Activated naive CD8-positive, alpha-beta T cell treated with anti-CD3 and anti-CD28 coated beads, Interleukin-2, amount 10 ng/mL, durations not matched to agents 7 days and 5 days (primary cell): Measurements from ENCODE around the gene STRADB. TPM values are rescaled to one million over a fixed set of nuclear protein-coding genes. Genes with fewer than 3 reads are reported as not detected.
A peak's percentile ranks its signal among the peaks of the same experiment; 100 is the strongest.
"Not testable (repeated sequence)": the region's sequence is repeated elsewhere in the genome, so short reads cannot be mapped to it uniquely, and the experiment has no call there.

ENCODE experiments used
- ATAC-seq: fragments of 150-1000 bp; cut with Tn5 transposase; one replicate; pipeline ENCODE4 v1.10.0; 2021; ENCODE audit warnings: low read depth, moderate library complexity
- POLR2A ChIA-PET: fragments of 350-600 bp; sonication (Branson Sonifier 250); formaldehyde crosslinking; loops from one replicate; lab custom pipeline; 2021; ENCODE audit warnings: antibody characterized with exemption; lab: Charles Lee
- DNase-seq: peaks from one replicate; pipeline ENCODE4 v3.0.0; 2021
- H3K27ac Mint-ChIP-seq: one replicate; pipeline ENCODE4 v1.8.0; 2022; ENCODE audit warnings: mild to moderate bottlenecking, mixed read lengths
- H3K27me3 Mint-ChIP-seq: one replicate; pipeline ENCODE4 v1.8.0; 2022; ENCODE audit warnings: mild to moderate bottlenecking, moderate library complexity, mixed read lengths
- H3K36me3 Mint-ChIP-seq: one replicate; pipeline ENCODE4 v1.8.0; 2021; ENCODE audit warnings: mild to moderate bottlenecking, mixed read lengths
- H3K4me1 Mint-ChIP-seq: one replicate; pipeline ENCODE4 v1.8.0; 2021; ENCODE audit warnings: mixed read lengths
- H3K4me3 Mint-ChIP-seq: one replicate; pipeline ENCODE4 v1.8.0; 2022; ENCODE audit warnings: mild to moderate bottlenecking, moderate library complexity, mixed read lengths
- H3K9me3 Mint-ChIP-seq: one replicate; pipeline ENCODE4 v1.8.0; 2021; ENCODE audit warnings: mixed read lengths
- total RNA-seq, 2 experiments: library from RNA; stranded (reverse); gene quantifications; one replicate each; pipeline ENCODE4 v1.2.3, GENCODE V29; 2021

STRADB gene
- total RNA-seq, 2 experiments from 2014 or later: 24.9 to 28.9 TPM

GRCh38 chr2:201414099-201415023, 37.2 kb upstream of the STRADB start:
- POLR2A ChIA-PET: interaction anchor here (0.8 to 1.6 kb wide), 8 partner anchors 10 to 181 kb away, joined by 3 to 18 read pairs (median 4); partner anchors contain the start of genes CASP8, STRADB and TRAK2
- no peak for DNase-seq
- H3K27ac Mint-ChIP-seq: no peak overlapping the region
- peaks cover 15% of the 10 kb centered on the region for H3K4me1 Mint-ChIP-seq
- H3K9me3 Mint-ChIP-seq: peaks cover 2% of the 10 kb centered on the region
- H3K36me3 Mint-ChIP-seq: peaks cover 41% of the 10 kb centered on the region
- H3K4me3 Mint-ChIP-seq: no peak overlapping the region
- H3K27me3 Mint-ChIP-seq: no peaks in the 10 kb centered on the region
- peak; percentile 81 for ATAC-seq

GRCh38 chr2:201415149-201415548, 36.4 kb upstream of the STRADB start:
- ATAC-seq: no peak
- no peak overlapping the region for H3K4me3 Mint-ChIP-seq

GRCh38 chr2:201419057-201419635, 32.4 kb upstream of the STRADB start:
- Mint-ChIP-seq H3K4me1 (peaks cover 26% of the 10 kb centered on the region), H3K9me3 (no peaks in the 10 kb centered on the region), H3K36me3 (peaks cover 26% of the 10 kb centered on the region), H3K4me3 (no peak overlapping the region), H3K27ac (no peak overlapping the region), H3K27me3 (no peaks in the 10 kb centered on the region)
- ATAC-seq: no peak
- POLR2A ChIA-PET: no interaction called here
- no peak for DNase-seq

More at GRCh38 chr2:201415149-201415548, 36.4 kb upstream of the STRADB start:
- POLR2A ChIA-PET: interaction anchor here (1.2 to 1.5 kb wide), 2 partner anchors 11 to 17 kb away, joined by 5 to 8 read pairs; no protein-coding TSS in a partner anchor
- no peak for DNase-seq
- H3K27ac Mint-ChIP-seq: no peak overlapping the region
- H3K36me3 Mint-ChIP-seq: peaks cover 42% of the 10 kb centered on the region
- H3K9me3 Mint-ChIP-seq: peaks cover 2% of the 10 kb centered on the region
- H3K27me3 Mint-ChIP-seq: no peaks in the 10 kb centered on the region
- peaks cover 20% of the 10 kb centered on the region for H3K4me1 Mint-ChIP-seq

- H3K9me3 Mint-ChIP-seq: no peaks in the 10 kb centered on the region
- H3K4me1 Mint-ChIP-seq: peaks cover 27% of the 10 kb centered on the region
- POLR2A ChIA-PET: no interaction called here
- ATAC-seq: no peak
- peak overlapping the region; percentile 53 for H3K27ac Mint-ChIP-seq
- no peak for DNase-seq
- peaks cover 26% of the 10 kb centered on the region for H3K36me3 Mint-ChIP-seq
- no peak overlapping the region for H3K4me3 Mint-ChIP-seq
- no peaks in the 10 kb centered on the region for H3K27me3 Mint-ChIP-seq
Measured at GRCh38 chr2:201419986-201420385, 31.6 kb upstream of the STRADB start.

GRCh38 chr2:201420442-201421113, 31.0 kb upstream of the STRADB start:
- POLR2A ChIA-PET: no interaction called here
- H3K4me3 Mint-ChIP-seq: no peak overlapping the region
- peaks cover 27% of the 10 kb centered on the region for H3K4me1 Mint-ChIP-seq
- H3K9me3 Mint-ChIP-seq: no peaks in the 10 kb centered on the region
- peaks cover 26% of the 10 kb centered on the region for H3K36me3 Mint-ChIP-seq
- H3K27ac Mint-ChIP-seq: no peak overlapping the region
- no peaks in the 10 kb centered on the region for H3K27me3 Mint-ChIP-seq
- no peak for DNase-seq
- ATAC-seq: no peak

GRCh38 chr2:201425952-201426351, 25.6 kb upstream of the STRADB start:
- Mint-ChIP-seq H3K4me1 (peaks cover 11% of the 10 kb centered on the region), H3K27ac (no peak overlapping the region), H3K27me3 (no peaks in the 10 kb centered on the region), H3K4me3 (no peak overlapping the region), H3K36me3 (peaks cover 37% of the 10 kb centered on the region), H3K9me3 (peaks cover 9% of the 10 kb centered on the region)
- DNase-seq (no peak), ATAC-seq (no peak)
- POLR2A ChIA-PET: interaction anchor here (1.5 kb wide), 1 partner anchor 26 kb away, joined by 4 read pairs; the partner anchor contains the start of genes STRADB and TRAK2

- Mint-ChIP-seq H3K36me3 (peaks cover 39% of the 10 kb centered on the region), H3K4me1 (peaks cover 24% of the 10 kb centered on the region)
- H3K27ac Mint-ChIP-seq, ATAC-seq, H3K9me3 Mint-ChIP-seq, H3K4me3 Mint-ChIP-seq, H3K27me3 Mint-ChIP-seq, DNase-seq, POLR2A ChIA-PET: not testable (repeated sequence)
Measured at GRCh38 chr2:201428366-201428765, 23.2 kb upstream of the STRADB start.

GRCh38 chr2:201429835-201430234, 21.7 kb upstream of the STRADB start:
- Mint-ChIP-seq H3K36me3 (peaks cover 37% of the 10 kb centered on the region), H3K4me1 (peaks cover 25% of the 10 kb centered on the region)
- not testable (repeated sequence) for DNase-seq, H3K9me3 Mint-ChIP-seq, ATAC-seq, H3K27me3 Mint-ChIP-seq, H3K27ac Mint-ChIP-seq, H3K4me3 Mint-ChIP-seq
- POLR2A ChIA-PET: interaction anchor here (4.3 kb wide), 1 partner anchor 22 kb away, joined by 19 read pairs; the partner anchor contains the start of genes STRADB and TRAK2

- H3K4me3 Mint-ChIP-seq, H3K27ac Mint-ChIP-seq, H3K27me3 Mint-ChIP-seq, DNase-seq, H3K9me3 Mint-ChIP-seq, ATAC-seq: not testable (repeated sequence)
- Mint-ChIP-seq H3K36me3 (peaks cover 37% of the 10 kb centered on the region), H3K4me1 (peaks cover 29% of the 10 kb centered on the region)
- POLR2A ChIA-PET: interaction anchor here (4.3 kb wide), 1 partner anchor 21 kb away, joined by 19 read pairs; the partner anchor contains the start of genes STRADB and TRAK2
Measured at GRCh38 chr2:201430322-201430721, 21.2 kb upstream of the STRADB start.

- Mint-ChIP-seq H3K27me3 (no peaks in the 10 kb centered on the region), H3K4me1 (peaks cover 29% of the 10 kb centered on the region), H3K9me3 (peaks cover 9% of the 10 kb centered on the region), H3K36me3 (peaks cover 37% of the 10 kb centered on the region), H3K4me3 (no peak overlapping the region), H3K27ac (no peak overlapping the region)
- ATAC-seq (no peak), DNase-seq (no peak)
- POLR2A ChIA-PET: interaction anchor here (1.8 to 4.3 kb wide), 2 partner anchors 16 to 21 kb away, joined by 5 to 19 read pairs; partner anchors contain the start of genes STRADB and TRAK2
Measured at GRCh38 chr2:201430839-201431238, 20.7 kb upstream of the STRADB start.

- POLR2A ChIA-PET: interaction anchor here (1.5 to 4.3 kb wide), 3 partner anchors 14 to 20 kb away, joined by 5 to 19 read pairs (median 5); partner anchors contain the start of genes STRADB and TRAK2
- H3K9me3 Mint-ChIP-seq: peaks cover 9% of the 10 kb centered on the region
- H3K27ac Mint-ChIP-seq: peak overlapping the region; percentile 87
- no peak for DNase-seq
- peaks cover 33% of the 10 kb centered on the region for H3K4me1 Mint-ChIP-seq
- H3K27me3 Mint-ChIP-seq: no peaks in the 10 kb centered on the region
- ATAC-seq: peak; percentile 98
- peak overlapping the region; percentile 38 for H3K4me3 Mint-ChIP-seq
- peaks cover 36% of the 10 kb centered on the region for H3K36me3 Mint-ChIP-seq
Measured at GRCh38 chr2:201432038-201432620, 19.4 kb upstream of the STRADB start.

GRCh38 chr2:201432621-201433393, 18.7 kb upstream of the STRADB start:
- peak overlapping the region; percentile 87 for H3K27ac Mint-ChIP-seq
- peaks cover 9% of the 10 kb centered on the region for H3K9me3 Mint-ChIP-seq
- DNase-seq: no peak
- no peak overlapping the region for H3K4me3 Mint-ChIP-seq
- no peak for ATAC-seq
- POLR2A ChIA-PET: interaction anchor here (1.2 to 4.3 kb wide), 6 partner anchors 12 to 28 kb away, joined by 3 to 19 read pairs (median 5); partner anchors contain the start of genes STRADB and TRAK2
- no peaks in the 10 kb centered on the region for H3K27me3 Mint-ChIP-seq
- H3K4me1 Mint-ChIP-seq: peaks cover 33% of the 10 kb centered on the region
- peaks cover 38% of the 10 kb centered on the region for H3K36me3 Mint-ChIP-seq
